Stimulated activated CD4-positive, alpha-beta T cell treated with anti-CD3 and anti-CD28 coated beads, Interleukin-12 subunit alpha, Interleukin-12 subunit beta, amount 100 ng/mL, for 4 hours (primary cell): ENCODE results near the gene SIRT4.
"Not testable (repeated sequence)": the region's sequence is repeated elsewhere in the genome, so short reads cannot be mapped to it uniquely, and the experiment has no call there.

Source experiments
- DNase-seq: peaks from one replicate; pipeline ENCODE4 v3.0.0-alpha.2; 2020

SIRT4 gene, protein sequence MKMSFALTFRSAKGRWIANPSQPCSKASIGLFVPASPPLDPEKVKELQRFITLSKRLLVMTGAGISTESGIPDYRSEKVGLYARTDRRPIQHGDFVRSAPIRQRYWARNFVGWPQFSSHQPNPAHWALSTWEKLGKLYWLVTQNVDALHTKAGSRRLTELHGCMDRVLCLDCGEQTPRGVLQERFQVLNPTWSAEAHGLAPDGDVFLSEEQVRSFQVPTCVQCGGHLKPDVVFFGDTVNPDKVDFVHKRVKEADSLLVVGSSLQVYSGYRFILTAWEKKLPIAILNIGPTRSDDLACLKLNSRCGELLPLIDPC

DNA sequence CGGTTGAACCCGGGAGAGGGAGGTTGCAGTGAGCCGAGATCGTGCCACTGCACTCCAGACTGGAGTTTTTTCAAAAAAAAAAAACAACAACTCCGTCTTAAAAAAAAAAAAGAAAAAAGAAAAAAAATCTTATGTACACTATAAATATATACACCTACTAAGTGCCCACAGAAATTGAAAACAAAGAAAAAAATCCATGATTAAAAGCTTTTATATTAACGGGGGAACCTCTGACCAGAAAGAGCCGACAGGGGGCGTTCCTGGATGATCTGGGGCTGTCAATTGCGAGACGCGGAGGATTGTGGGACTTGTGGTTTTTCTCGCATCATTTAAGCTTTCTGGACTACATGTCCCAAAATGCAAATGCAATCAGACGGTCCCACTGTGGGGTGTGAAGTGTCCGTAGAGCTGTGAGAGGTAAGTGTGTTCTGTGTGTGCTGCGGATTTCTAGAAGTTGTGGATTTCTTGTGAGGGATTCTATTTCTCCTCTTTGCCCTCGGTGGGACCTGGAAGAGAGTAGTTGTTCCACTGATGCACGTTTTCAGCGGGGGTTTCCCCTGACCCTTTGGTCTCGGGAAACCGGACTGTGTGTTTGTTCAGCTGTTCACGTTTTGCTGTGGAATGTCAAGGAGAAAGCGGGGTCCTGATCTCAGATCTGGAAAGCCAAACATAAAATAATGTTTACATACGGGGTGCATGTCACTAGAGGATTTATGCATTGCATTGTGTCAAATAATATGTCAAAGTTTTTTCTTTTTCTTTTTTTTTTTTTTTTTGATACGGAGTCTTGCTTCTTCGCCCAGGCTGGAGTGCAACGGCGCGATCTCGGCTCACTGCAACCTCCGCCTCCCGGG is at the start of gene SIRT4:
Gene SIRT4, plus strand, starts transcription at position 360 of the 854 bp plus-strand sequence. CDS start 1,241 bp downstream, outside the sequence.
- DNase-seq, result peak; percentile 81

DNA sequence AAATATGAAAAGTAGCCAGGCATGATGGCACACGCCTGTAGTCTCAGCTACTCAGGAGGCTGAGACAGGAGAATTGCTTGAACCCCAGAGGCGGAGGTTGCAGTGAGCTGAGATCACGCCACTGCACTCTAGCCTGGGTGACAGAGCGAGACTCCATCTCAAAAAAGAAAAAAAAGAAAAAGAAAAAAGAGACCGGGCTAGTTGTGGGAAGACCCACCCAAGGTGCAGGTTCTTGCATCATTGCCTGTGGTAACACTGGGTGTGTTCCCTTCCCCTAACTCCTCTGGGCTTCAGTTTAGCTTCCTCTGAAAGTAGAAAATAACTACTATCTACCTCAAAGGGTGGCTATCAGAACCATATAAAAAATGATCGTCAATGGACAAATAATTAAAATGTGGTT is 48.8 kb upstream of the SIRT4 start:
- DNase-seq, result not testable (repeated sequence)

DNA sequence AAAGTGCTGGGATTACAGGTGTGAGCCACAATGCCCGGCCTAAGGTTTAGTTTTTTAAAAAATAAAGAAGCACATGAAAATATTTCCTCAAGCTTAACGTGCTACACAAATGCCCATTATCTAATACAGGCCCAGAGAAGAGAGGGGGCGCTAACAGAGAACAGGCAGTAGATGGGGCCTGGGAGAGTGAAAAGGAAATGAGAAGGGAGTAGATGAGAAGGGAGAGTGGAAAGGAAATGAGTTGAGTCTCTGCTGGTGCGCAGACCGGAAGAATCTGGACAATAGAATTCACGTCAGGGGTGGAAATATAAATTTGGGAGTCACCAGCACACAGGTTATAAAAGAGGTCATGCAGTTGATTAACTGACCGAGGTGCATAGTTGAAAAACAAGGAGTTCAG is 47.3 kb upstream of the SIRT4 start:
- DNase-seq, result no peak

DNA sequence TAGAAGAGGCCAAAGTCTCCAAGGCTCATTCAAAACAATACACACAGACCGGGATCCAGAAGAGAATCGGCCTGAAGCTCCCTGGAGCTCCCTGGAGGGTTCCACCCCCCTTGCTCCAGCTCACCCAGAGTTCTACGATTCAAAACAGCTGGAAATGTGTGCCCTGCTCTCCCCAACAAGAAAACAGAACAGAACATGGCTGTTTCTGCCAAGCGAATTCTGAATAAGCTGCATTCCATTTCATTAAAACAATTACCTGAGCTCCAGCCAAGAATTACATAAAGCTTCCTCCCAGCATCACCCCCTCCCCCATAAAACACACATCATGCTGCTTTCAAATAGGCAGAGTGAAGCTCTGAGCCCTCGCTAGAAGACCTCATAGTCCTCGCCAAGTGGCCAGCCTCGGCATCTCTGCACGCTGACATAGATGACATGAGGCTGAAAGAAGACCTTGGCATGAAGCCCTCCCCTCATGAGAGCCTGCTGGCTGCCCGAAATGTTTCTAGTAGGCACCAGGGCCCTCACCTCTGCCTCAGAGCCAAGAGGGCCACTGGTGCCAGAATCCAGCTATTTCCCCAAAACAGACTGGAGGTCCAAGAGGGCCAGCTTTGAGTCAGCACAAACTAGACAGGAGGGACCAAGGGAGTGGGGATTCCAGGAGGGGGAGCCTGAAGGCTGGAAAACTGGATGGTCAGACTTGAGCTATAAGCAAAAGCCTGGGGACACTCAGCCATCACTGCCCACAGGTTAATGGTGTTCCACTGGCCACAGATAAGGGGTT is 44.9 kb upstream of the SIRT4 start:
- DNase-seq, result no peak

DNA sequence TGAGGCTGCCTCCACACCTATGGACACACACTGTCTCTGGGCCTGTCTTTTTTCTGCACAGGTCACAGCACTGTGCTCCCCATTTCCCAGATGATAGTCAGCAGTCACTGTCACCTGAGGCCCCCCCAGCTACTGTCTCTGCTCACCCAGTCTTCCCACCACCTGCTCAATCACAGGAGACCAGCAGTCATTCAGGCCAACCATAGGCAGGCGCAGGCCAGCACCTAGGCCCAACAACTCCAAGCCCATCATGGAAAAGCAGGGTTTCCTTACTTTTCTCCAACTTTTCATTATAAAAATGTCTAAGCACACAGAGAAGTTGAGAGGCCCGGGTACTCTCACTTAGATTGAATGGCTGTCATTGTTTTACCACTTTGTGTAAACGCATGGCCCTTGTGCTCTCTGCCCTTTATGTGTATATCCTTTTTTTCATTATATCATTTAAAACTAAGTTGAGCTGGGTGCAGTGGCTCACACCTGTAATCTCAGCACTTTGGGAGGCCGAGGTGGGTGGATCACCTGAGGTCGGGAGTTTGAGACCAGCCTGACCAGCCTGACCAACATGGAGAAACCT is 43.7 kb upstream of the SIRT4 start:
- no peak for DNase-seq

DNA sequence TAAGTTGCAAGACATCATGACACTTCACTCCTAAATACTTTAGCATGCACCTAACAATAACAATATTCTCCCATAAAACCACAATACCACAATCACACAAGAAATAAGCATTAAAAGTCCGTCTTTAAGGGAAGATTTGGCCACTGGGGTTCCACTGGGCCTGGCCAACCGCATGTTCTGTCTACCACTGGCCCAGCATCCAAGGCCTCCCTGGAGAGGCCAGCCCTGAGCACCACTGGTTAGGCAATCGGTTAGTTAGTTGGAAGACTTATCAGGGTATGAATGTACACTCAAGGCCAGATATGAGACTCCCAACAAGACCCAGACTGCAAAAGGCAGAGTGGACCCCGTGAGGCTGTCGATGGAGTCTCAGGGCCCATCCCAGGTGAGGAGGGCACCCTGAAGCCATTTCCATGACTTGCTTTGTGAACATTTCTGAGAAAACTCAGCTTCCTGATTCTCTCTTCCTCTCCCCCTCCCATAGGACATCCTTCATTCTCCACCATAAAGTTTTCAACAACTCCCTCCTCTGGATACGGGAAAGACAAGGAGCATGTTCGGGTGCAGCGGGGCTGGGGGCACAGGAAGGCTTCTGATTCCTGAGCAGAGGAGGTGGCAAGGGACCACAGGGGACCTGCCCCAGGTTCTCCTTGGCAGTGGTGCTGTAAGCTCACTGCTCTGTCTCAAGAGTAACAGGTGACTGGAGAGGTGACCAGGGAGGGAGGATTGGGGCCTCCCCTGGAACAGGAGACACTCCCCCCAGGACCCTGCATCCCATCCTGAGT is 42.5 kb upstream of the SIRT4 start:
- DNase-seq, result no peak

DNA sequence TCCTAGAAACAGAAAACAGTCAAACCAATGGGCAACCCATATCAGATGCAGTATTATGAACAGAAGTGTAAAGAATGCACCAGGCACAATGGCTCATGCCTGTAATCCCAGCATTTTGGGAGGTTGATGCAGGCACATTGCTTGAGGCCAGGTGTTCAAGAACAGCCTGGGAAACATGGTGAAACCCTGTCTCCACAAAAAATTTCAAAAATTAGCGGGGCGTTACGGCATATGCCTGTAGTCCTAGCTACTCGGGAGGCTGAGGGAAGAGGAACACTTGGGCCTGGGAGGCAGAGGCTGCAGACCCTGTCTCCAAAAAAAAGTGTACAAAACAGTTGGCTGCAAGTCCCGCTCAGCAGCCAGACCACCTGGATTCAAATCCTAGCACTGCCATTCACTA is 41.5 kb upstream of the SIRT4 start:
- no peak for DNase-seq

DNA sequence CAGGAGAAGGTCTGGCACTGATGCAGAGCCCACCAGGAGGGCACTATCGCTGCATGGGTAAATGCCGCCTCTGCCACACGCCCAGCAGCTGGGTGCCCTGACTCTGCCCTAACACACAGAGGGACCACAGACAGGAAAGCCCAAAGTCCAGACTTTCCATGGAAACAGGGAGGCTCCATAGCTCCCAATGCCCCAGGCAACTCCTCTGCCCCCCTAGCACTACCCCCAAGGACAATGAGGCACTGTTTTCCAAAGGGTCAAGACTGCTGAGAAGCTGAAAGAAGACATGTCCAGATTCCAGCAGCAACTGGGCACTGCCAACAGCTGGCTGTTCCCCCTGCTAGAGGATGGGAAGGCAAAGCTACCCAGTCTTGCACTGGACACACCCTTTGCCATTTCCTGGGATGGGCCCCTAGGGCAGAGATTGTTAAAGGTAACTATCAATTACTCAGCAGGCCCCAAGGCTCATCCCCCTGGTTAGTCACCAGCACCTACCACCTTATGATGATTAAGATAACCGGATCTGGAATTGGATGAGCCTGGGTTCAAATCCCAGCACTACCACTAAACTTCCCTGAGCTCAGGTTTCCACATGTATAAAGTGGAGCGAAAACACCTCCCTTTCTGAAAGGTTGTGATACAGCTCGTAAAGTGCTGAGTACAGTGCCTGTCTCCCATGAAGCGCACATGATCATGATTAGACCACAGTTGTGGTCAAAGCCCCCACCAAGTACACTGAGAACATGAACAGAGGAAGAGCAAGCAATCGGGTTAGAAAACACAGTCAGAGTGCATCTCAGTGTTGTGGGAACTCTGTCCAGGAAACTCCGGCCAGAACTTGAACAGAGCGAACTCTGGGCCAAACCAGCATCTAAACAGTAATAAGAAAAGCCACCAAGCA is 39.9 kb upstream of the SIRT4 start:
- no peak for DNase-seq

DNA sequence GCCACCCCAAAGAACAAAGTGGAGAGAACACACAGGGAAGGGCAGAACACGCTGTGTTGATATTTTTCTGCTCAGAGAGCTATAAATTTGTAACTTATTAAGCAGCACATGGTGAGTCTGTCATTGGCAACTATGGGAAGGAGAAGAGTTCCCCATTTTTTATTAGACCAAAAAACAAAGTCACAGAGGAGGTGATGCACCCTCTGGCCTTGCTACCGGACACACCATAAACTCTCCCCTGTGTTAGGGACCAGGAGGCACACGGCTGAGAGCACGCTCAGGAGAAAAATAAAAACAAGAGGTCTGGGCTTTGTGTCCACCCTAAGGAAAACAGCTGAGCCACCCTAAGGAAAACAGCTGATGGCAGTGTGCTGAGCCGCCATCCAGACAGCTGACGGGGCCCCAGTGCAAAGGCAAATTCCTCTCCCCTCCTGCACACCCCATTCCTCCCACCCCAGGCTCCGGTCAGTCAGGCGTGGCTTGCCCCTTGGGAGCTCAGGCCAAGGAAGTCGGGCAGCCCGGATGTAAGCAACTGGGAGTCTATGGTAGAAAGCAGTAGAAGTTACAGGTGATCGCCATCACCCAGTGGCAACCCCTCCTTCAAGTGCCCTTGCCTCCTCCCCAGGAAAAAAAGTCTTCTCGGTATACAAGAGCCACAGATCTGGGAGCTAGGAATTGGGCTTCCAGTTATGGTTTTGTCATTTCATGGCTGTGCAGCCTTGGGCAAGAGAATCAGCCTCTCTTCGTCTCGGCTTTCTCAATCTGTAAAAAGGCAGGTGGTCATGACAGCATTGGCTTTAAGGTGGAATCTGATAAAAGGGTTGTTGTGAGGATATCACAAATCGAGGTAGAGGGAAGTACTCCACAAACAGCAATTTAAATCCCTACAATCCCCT is 39.0 kb upstream of the SIRT4 start:
- DNase-seq, result no peak

DNA sequence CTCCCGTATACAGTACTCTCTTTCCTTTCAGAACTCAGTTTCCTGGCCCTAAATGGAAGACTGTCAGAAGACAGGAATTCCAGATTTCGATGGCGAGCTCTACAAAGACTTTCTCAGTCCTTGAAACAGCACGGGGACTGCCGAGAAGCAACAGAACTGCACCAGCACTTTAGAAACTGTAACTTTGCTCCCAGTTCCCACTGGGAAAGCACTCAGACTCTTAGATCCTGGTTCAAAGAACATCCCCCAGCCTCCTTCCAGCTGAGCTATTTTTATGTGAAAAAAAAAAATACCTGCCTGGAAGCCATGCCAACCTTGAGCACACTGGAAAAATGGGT is 38.4 kb upstream of the SIRT4 start:
- DNase-seq, result no peak

DNA sequence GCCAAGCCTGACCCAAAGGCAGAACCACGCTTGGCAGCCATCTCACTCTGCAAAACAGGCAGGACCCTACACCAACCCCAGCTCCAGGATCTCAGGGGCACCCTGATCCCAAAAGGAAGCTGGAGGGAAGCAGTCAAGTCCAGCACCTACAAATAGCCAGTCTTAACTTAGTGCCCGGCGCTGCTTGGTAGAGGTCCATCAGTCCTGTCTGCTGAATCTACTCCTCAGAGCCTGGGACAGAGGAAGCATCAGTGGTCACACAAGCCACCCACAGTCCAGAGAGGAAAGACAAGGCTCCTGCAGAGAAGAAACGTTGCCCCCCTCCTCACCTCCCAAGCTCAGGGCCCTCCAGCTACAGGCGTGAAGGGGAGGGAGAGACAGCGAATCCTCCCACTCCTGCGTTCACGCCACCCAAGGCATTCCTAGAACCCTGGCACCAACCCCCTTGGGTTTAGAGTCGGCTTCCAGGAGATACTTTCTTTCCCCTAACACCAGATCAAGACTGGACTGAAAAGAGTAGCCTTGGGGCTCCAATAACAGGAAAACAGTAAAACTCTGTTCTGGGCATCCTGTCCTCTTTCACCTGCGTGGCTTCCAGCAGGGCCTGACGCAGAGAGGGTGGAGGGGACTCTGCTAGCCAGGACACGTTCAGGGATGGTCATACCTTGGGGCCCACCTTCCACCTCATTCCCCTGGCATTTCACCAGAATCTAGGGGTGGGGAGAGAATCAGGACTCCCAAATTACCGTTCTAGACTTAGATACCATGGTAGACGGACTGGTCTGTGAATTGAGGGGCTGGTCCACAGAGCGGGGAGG is 37.8 kb upstream of the SIRT4 start:
- no peak for DNase-seq

DNA sequence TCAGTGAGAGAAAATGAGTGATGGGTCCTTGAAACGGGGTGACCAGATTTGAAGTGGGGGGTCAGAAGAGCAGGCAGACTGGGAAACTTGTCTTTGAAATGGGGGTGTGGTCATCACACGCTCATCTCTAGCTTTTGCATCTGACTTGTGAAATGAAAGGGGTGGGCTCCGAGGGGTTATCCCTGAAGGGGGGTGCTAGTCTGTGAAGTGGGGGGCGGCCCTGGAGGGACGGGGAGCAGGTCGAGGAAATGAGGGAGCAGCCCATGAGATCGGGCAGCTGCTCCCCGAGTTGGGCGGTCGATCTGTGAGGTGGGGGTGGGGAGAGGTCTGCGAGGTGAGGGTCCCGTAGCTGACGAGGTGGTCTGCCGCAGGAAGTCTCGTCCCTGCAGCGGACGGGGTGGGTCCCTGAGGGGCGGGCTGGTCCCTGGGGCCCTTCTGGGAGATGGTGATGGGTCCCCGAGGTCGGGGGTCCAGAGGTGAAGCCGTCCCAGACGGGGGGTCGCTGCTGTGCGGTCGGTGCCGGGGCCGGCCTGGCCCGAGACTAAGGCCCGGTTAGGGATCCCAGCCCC is 37.1 kb upstream of the SIRT4 start:
- DNase-seq, result no peak

DNA sequence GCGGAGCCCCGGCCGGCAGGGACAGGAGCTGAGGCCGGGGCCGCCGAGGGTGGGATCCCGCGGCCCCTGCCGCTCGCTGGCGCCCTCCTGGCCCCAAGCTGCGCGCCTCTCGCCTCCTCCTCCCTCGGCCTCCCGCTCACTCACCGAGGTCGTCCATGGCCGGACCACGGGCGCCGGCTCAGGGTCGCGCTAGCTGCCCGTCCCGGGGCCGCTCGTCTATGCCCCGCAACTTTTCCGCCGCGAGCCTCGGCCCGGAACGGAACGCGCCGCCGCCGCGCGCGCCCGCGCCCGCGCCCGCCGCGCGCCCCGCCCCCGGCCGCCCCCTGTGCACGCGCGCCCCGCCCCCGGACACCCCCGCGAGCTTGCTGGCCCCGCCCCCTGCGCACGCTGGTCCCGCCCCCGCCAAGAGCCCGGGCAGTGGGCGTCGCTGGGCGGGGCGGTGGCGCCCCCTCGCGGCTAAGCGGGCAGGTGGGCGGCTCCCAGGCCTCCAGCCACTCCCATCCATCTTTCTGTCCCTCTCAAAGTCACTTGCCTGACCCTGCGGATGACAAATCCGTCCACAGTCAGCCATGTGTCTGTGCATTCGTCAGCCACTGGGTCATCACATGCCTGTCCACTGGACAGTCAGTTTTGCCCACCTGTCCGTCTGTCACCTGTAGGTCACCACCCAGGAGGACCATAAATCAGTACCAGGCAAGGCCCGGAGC is 36.5 kb upstream of the SIRT4 start, which contains the start of gene PXN:
Gene PXN, minus strand, starts transcription at position 258 of the 707 bp plus-strand sequence. Its CDS starts 101 bp downstream, at position 157.
- DNase-seq, result peak; percentile 94

DNA sequence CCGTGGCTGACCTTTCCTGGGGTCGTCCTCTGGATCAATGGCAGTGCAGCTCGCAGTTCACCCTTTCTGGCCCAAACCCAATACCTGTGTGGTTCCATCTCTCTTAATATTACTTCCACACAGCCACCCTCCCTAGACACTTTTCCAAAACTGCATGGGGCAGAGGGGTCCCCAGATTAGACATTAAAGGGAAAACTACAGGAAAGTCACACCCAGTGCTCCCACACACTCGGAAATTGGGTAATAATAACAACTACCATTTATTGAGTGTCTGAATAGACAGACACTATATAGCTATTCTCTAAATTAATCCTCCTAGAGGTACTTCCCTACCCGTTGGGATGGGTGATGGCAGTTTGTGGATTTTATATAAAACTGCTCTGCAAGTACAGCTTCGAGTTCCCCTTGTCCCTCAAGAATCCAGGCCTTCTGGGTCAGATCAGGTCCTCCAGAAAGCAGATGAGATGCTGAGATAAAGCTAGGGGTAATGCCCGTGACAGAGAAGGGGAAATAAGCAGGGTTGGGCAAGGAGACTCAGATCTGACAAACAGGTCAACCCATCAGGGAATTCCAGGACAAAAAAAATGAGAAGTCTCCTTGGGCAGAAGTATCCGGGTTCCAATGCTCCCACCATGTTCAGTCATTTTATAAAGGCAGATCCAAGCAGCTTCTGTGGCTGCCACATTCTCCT is 35.8 kb upstream of the SIRT4 start:
- no peak for DNase-seq

DNA sequence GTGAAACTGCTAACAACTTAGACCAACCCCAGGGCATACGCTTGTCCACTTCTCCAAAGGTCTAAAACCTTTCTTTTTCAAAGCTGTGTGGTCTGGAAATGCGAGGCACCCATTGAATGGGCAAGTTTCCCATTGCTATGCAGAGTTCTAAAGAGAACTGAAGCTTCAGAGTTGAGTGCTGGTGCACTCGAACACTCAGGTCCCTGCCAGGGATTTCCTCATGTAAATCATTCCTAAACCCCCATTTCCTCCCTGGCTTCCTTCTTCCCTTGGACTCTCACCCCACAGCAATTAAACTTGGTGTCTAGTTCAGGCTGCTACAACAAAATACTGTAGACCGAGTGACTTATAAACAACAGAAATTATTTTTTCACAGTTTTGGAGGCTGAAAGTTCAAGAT is 34.4 kb upstream of the SIRT4 start:
- DNase-seq, result no peak

DNA sequence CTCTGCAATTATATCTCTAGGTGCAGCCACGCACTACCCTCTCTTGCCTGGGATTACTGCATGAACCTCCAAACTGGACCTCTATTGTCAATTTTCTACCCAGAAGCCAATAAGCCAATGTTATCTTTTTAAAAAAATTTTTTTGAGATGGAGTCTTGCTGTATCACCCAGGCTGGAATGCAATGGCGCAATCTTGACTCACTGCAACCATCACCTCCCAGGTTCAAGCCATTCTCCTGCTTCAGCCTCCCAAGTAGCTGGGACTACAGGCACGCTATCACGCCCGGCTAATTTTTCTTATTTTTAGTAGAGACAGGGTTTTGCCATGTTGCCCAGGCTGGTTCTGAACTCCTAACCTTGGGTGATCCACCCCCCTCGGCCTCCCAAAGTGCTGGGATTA is 25.4 kb upstream of the SIRT4 start:
- DNase-seq, result no peak
